RWPE2 (cell line): ENCODE data around the gene GPC5.
"Not testable (repeated sequence)": the region's sequence is repeated elsewhere in the genome, so short reads cannot be mapped to it uniquely, and the experiment has no call there.

Experiments used
- ATAC-seq: fragments of 200-7000 bp; cut with Tn5 transposase; 3 replicates; pipeline ENCODE4 v1.9.1; 2021; ENCODE audit warnings: low read depth
- DNase-seq: peaks from one replicate; pipeline ENCODE4 v3.0.0-alpha.2; 2020; ENCODE audit warnings: low spot score
- H3K27ac ChIP-seq: fragments of 450-650 bp; 2 replicates; pipeline ENCODE4 v1.5.1; 2017; ENCODE audit warnings: mild to moderate bottlenecking; ENCODE audit not compliant: poor library complexity, severe bottlenecking
- H3K27me3 ChIP-seq: fragments of 250-450 bp; sonication (Bioruptor Pico); 2 replicates; pipeline ENCODE4 v1.5.1; 2021; ENCODE audit warnings: mild to moderate bottlenecking, moderate library complexity; ENCODE audit not compliant: insufficient read depth, poor library complexity, severe bottlenecking
- H3K36me3 ChIP-seq: fragments of 250-450 bp; sonication (Bioruptor Pico); 2 replicates; pipeline ENCODE4 v1.5.1; 2020; ENCODE audit warnings: low read depth, mild to moderate bottlenecking, moderate library complexity
- H3K4me1 ChIP-seq: fragments of 250-450 bp; sonication (Bioruptor Pico); 2 replicates; pipeline ENCODE4 v1.5.1; 2021; ENCODE audit warnings: mild to moderate bottlenecking, moderate library complexity; ENCODE audit not compliant: insufficient read depth, poor library complexity, severe bottlenecking
- H3K4me3 ChIP-seq: fragments of 250-450 bp; sonication (Bioruptor Pico); 2 replicates; pipeline ENCODE4 v1.5.1; 2021; ENCODE audit warnings: mild to moderate bottlenecking, moderate library complexity; ENCODE audit not compliant: severe bottlenecking
- H3K9me3 ChIP-seq: fragments of 250-450 bp; sonication (Bioruptor Pico); 2 replicates; pipeline ENCODE4 v1.5.1; 2021; ENCODE audit warnings: mild to moderate bottlenecking, moderate library complexity; ENCODE audit not compliant: severe bottlenecking
- TF ChIP-seq, protein P1 (sequence below): fragments of 450-650 bp; IDR thresholded peaks from one replicate; pipeline ENCODE4 v1.5.1; 2017; ENCODE audit warnings: mild to moderate bottlenecking, moderate library complexity; ENCODE audit not compliant: poor library complexity, severe bottlenecking

The GPC5 gene

GRCh38 chr13:91776611-91777193 lies 378.3 kb downstream of the GPC5 start:
- no peak; the same call in 2 of the 3 replicates for ATAC-seq
- TF ChIP-seq, protein P1, sequence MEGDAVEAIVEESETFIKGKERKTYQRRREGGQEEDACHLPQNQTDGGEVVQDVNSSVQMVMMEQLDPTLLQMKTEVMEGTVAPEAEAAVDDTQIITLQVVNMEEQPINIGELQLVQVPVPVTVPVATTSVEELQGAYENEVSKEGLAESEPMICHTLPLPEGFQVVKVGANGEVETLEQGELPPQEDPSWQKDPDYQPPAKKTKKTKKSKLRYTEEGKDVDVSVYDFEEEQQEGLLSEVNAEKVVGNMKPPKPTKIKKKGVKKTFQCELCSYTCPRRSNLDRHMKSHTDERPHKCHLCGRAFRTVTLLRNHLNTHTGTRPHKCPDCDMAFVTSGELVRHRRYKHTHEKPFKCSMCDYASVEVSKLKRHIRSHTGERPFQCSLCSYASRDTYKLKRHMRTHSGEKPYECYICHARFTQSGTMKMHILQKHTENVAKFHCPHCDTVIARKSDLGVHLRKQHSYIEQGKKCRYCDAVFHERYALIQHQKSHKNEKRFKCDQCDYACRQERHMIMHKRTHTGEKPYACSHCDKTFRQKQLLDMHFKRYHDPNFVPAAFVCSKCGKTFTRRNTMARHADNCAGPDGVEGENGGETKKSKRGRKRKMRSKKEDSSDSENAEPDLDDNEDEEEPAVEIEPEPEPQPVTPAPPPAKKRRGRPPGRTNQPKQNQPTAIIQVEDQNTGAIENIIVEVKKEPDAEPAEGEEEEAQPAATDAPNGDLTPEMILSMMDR, result no peak
- Histone ChIP-seq H3K27me3 (no peaks in the 10 kb centered on the region), H3K27ac (no peak overlapping the region), H3K9me3 (peaks cover 6% of the 10 kb centered on the region), H3K36me3 (no peaks in the 10 kb centered on the region), H3K4me3 (no peak overlapping the region), H3K4me1 (no peaks in the 10 kb centered on the region)
- DNase-seq, result no peak

DNA sequence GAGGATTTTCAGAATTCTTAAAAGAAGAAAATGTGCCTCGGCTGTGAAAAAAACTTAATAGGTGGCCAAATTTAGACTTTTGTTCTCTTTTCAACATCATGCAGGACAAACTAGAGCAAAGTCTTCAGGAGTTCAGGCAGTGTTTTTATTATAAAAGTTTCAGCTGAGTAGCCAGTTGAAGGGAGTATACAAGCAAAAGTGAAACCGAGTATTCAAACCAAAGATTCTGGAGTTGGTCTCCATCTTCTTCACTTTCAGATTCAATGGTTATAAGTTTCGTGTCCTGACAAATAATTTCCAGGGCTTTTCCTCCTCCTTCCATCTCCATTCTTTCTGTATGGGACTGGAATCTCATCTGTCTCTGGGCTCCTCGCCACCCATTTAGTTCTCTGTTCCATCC lies 379.7 kb downstream of the GPC5 start:
- H3K4me1 ChIP-seq, result no peaks in the 10 kb centered on the region
- H3K9me3 ChIP-seq, result peaks cover 6% of the 10 kb centered on the region
- H3K27me3 ChIP-seq, result no peaks in the 10 kb centered on the region
- TF ChIP-seq, protein P1, result no peak
- no peaks in the 10 kb centered on the region for H3K36me3 ChIP-seq
- H3K27ac ChIP-seq, result no peak overlapping the region
- no peak overlapping the region for H3K4me3 ChIP-seq
- no peak for ATAC-seq
- DNase-seq, result no peak

DNA sequence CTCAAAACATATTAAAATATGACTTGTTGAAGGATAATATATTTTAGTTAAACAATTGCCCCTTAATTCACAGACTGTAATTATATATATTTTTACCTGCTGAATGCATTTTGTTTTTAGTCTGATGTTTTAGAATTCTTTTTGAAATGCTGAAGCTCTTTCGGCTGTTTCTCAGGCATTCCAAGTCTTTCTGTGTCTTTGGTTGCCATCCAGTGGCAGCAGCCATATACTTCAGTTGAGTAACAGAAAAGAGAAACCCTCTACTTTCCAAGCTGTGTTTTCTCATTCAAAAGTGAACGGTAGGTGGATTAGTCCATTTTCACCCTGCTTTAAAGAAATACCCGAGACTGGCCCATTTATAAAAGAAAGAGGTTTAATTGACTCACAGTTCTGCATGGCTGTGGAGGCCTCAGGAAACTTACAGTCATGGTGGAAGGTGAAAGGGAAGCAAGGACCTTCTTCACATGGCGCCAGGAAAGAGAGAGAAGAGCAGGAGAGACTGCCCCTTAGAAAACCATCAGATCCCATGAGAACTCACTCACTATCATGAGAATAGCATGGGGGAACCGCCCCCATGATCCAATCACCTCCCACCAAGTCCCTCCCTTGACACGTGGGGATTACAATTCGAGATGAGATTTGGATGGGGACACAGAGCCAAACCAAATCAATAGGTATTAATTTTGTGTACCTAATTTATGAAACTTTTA lies 383.7 kb downstream of the GPC5 start:
- H3K27me3 ChIP-seq, DNase-seq, H3K4me1 ChIP-seq, ATAC-seq, H3K36me3 ChIP-seq, H3K9me3 ChIP-seq, H3K27ac ChIP-seq, H3K4me3 ChIP-seq: not testable (repeated sequence)
- TF ChIP-seq, protein P1, result peak; percentile 19

DNA sequence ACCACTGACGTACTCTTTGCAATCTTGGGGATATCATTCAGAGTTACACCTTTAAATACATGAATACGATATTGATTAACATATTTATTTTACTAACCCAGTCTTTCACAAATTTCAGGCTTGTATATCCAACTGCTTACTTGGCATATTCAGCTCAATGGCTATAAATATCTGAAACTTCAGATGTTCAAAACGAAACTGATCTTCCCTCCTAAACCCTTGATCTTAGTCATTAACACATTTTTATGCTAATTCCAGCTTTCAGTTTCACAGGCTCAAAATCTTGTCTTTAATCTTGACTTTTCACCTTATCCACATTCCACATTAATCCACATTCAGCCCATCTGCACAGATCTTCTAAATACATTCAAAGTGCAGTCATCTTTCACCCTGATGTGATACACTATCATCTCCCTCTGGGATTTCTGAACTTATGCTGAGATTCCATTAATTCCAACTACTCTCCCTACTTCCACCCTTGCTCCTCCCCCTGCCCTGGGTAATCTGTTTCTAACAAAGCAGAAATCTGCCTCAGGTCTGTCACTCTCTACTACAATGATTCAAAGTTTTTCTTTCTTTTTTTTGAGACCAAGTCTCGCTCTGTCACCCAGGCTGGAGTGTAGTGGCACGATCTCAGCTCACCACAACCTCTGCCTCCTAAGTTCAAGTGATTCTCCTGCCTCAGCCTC lies 387.2 kb downstream of the GPC5 start:
- Histone ChIP-seq H3K4me3 (no peak overlapping the region), H3K27ac (no peak overlapping the region), H3K4me1 (no peaks in the 10 kb centered on the region), H3K9me3 (no peaks in the 10 kb centered on the region), H3K27me3 (no peaks in the 10 kb centered on the region), H3K36me3 (no peaks in the 10 kb centered on the region)
- DNase-seq (no peak), ATAC-seq (no peak)
- TF ChIP-seq, protein P1, result no peak
